Aorta (tissue), 5 donors: ENCODE results near the gene MAPK8IP2. TPM values are rescaled to one million over a fixed set of nuclear protein-coding genes. Genes with fewer than 3 reads are reported as not detected.
"Not testable (repeated sequence)": the region's sequence is repeated elsewhere in the genome, so short reads cannot be mapped to it uniquely, and the experiment has no call there.

ENCODE experiments used
- ATAC-seq: fragments of 200-7000 bp; cut with Tn5 transposase; one replicate; pipeline ENCODE4 v1.9.1; 2022; ENCODE audit warnings: moderate library complexity; ENCODE audit not compliant: low FRiP score
- DNase-seq, 2 donors: peaks; one replicate each; pipeline ENCODE4 v3.0.0-alpha.2; 2020
- H3K27ac ChIP-seq, 2 donors: one replicate each; pipeline ENCODE4 v1.5.1; 2013; ENCODE audit warnings: low read length in 2 of 2, mild to moderate bottlenecking in 2 of 2, moderate library complexity in 2 of 2, control low read depth in 1 of 2, inconsistent platforms in 1 of 2, low read depth in 1 of 2
- H3K27me3 ChIP-seq, 2 donors: one replicate each; pipeline ENCODE4 v1.6.1; 2013; ENCODE audit warnings: control low read depth in 1 of 2, low read length in 1 of 2, mild to moderate bottlenecking in 1 of 2, moderate library complexity in 1 of 2; ENCODE audit not compliant: insufficient read depth in 2 of 2, control insufficient read depth in 1 of 2
- H3K36me3 ChIP-seq, 2 donors: one replicate each; pipeline ENCODE4 v1.6.1; 2013; ENCODE audit warnings: control low read depth in 1 of 2, low read length in 1 of 2, mild to moderate bottlenecking in 1 of 2; ENCODE audit not compliant: insufficient read depth in 2 of 2, control insufficient read depth in 1 of 2
- H3K4me1 ChIP-seq, 2 donors: one replicate each; pipeline ENCODE4 v1.6.1; 2013; ENCODE audit warnings: low read length in 2 of 2, control low read depth in 1 of 2, mild to moderate bottlenecking in 1 of 2, moderate library complexity in 1 of 2; ENCODE audit not compliant: insufficient read depth in 2 of 2, control insufficient read depth in 1 of 2
- H3K4me3 ChIP-seq, 2 donors: one replicate each; pipeline ENCODE4 v1.5.1; 2013; ENCODE audit warnings: low read length in 2 of 2, control low read depth in 1 of 2, mild to moderate bottlenecking in 1 of 2
- H3K9me3 ChIP-seq: one replicate; pipeline ENCODE4 v1.6.1; 2013; ENCODE audit warnings: mild to moderate bottlenecking, low read length; ENCODE audit not compliant: control insufficient read depth
- WGBS, 2 donors: extraction: QIAGEN DNeasy Blood & Tissue Kit; methylation state at CpG; one replicate each; pipeline ENCODE4 v1.1.7; 2013; 5-methylcytosine and 5-hydroxymethylcytosine counted together
- intact Hi-C, 2 donors: fragments of 100-400 bp; cut with DNase I; formaldehyde crosslinking; loops; one replicate each; pipeline versions ENCODE4 v1.14.2 to v1.15.0; 2022
- polyA plus RNA-seq, 2 donors: library from polyadenylated mRNA; stranded (reverse); fragments of 200-250 nt; gene quantifications; one replicate each; pipeline ENCODE4 v1.2.3, GENCODE V29; 2013
- total RNA-seq, 2 donors: library from RNA; stranded (reverse); fragmentation: NEBNext Ultra II Directional; extraction: Animal tissue kit (Norgen Biotek cat#: 25700); gene quantifications; one replicate each; pipeline ENCODE4 v1.2.1, GENCODE V29; 2021
- donor health status: healthy with polysubstance abuse.
- donor health status: Bipolar disorder and iron deficiency.
- donor health status: DM: no; HTN: no; CAD: no.
- donor health status: DM: no; HTN: no; CAD: no.
- donor health status: DM: yes; HTN: yes; CAD: no.

The MAPK8IP2 gene
- total and polyA plus RNA-seq, 4 donors, result under 0.01 to 0.26 (median 0.20) TPM

DNA sequence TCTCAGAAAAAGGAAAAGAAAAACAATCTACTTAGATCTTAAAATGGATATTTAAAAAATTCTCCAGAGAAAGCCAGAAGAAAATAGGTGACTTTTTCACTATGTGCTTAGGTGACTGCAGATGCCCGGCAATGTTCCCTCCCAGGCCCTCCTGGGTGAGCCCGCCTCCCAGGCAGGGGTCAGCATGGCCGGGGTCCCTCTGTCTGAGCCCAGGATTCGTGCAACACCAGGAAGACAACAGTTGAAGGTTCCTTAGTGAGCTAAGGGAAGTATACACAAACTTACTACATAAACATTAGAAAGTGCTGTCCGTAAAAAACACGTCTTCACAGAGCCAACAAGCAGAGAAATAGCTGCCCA is 11.6 kb downstream of the MAPK8IP2 start:
- Histone ChIP-seq H3K4me3 (no peak overlapping the region), H3K36me3 (no peaks in the 10 kb centered on the region), H3K27me3 (no peaks in the 10 kb centered on the region), H3K4me1 (no peaks in the 10 kb centered on the region), H3K9me3 (no peaks in the 10 kb centered on the region), H3K27ac (no peak overlapping the region)
- 42 to 47% methylated on average over 6 of the region's 6 CpGs for WGBS, 2 donors
- intact Hi-C loops, result no loop called here
- DNase-seq, result no peak
- no peak for ATAC-seq

DNA sequence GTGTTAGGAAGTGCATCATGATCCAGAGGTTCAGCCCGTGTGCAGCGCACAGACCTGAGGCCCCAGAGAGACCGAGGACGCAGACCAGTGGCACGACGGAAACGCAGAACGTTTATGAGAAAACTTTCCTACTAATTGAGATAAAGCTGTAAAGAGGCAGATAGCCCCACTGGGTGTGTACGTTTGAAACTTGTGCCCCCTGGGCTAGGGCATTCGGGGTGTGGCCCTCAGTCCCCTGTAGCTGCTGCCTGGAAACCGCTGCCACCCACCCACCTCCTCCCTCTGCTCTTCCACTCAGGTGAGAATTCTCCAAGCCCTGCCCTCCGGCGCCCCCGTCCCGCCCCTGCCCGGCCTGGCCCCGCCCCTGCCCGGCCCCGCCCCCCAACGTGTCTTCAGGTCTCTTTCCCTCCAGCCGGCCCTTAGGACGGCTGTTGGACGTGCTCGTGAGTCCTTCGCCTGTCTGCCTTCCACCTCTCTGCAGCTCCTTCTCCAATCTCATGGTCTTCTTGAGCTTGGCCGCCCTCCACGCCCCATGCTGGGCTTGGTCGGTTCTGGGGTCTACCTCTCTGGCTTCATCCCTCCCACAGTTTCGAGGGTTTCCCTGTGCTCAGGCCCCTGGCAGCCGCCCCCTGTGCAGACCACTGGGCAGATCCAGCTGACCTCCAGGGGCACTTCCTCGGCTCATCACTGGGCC is 12.1 kb downstream of the MAPK8IP2 start:
- WGBS, 2 donors, result 31 to 35% methylated on average over 24 to 31 of the region's 31 CpGs
- H3K36me3 ChIP-seq, result no peaks in the 10 kb centered on the region
- no peaks in the 10 kb centered on the region for H3K4me1 ChIP-seq
- no peaks in the 10 kb centered on the region for H3K9me3 ChIP-seq
- DNase-seq (no peak), ATAC-seq (no peak)
- no peak overlapping the region for H3K27ac ChIP-seq
- no peak overlapping the region for H3K4me3 ChIP-seq
- no peaks in the 10 kb centered on the region for H3K27me3 ChIP-seq
- intact Hi-C loops, result no loop called here

DNA sequence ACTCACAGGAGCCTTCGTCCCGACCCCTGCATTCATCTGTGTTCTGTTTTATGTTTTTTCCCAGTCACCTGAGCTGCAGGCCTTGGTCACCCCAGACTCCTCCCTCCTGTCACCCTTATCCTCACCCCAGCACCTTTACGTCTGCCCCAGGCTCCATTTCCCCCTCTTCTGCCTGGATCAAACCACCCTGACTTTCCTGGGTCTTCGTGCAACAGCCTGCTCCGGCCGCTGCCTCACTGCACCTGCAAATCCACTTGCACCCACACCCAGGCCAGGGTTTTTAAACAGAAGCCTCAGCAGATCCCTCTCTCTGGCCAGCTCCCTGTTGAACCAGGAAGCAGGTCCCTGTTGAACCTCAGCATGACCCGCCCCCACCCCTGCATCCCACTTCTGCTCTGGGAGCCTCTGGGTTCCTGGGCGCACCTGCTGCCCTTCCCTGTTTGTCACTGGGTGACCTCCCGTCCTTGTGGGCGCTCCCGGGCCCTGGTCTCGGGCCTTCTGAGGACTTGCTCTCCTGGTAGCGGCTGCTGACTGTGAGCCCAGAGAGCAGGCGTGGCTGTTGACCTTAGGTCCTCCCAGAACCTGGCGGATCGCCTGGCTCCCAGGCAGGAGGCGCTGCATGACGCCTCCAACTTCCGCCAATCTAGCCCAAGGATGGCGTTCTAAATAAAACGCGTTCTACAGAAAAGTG is 12.8 kb downstream of the MAPK8IP2 start:
- no peak overlapping the region for H3K4me3 ChIP-seq
- 57 to 64% methylated on average over 22 of the region's 22 CpGs for WGBS, 2 donors
- H3K27me3 ChIP-seq, result no peaks in the 10 kb centered on the region
- ATAC-seq, result no peak
- H3K4me1 ChIP-seq, result no peaks in the 10 kb centered on the region
- H3K36me3 ChIP-seq, result no peaks in the 10 kb centered on the region
- H3K9me3 ChIP-seq, result no peaks in the 10 kb centered on the region
- intact Hi-C loops, result no loop called here
- DNase-seq, result no peak
- no peak overlapping the region for H3K27ac ChIP-seq

DNA sequence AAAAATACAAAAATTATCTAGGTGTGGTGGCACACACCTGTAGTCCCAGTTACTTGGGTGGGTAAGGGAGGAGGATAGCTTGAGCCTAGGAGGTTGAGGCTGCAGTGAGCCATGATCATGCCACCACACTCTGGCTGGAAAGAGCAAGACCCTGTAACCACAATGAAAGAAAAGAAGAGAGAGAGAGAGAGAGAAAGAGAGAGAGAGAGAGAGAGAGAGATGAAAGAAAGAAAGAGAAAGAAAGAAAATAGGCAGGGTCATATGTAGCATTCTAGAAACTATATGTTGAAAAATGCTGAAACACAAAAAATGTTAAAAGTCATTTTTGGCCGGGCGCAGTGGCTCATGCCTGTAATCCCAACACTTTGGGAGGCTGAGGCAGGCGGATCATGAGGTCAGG is 13.7 kb downstream of the MAPK8IP2 start:
- H3K27me3 ChIP-seq, H3K36me3 ChIP-seq, H3K4me1 ChIP-seq, DNase-seq, ATAC-seq, intact Hi-C loops, H3K9me3 ChIP-seq, H3K27ac ChIP-seq, H3K4me3 ChIP-seq: not testable (repeated sequence)
- 84 to 93% methylated on average over 2 to 3 of the region's 3 CpGs for WGBS, 2 donors

DNA sequence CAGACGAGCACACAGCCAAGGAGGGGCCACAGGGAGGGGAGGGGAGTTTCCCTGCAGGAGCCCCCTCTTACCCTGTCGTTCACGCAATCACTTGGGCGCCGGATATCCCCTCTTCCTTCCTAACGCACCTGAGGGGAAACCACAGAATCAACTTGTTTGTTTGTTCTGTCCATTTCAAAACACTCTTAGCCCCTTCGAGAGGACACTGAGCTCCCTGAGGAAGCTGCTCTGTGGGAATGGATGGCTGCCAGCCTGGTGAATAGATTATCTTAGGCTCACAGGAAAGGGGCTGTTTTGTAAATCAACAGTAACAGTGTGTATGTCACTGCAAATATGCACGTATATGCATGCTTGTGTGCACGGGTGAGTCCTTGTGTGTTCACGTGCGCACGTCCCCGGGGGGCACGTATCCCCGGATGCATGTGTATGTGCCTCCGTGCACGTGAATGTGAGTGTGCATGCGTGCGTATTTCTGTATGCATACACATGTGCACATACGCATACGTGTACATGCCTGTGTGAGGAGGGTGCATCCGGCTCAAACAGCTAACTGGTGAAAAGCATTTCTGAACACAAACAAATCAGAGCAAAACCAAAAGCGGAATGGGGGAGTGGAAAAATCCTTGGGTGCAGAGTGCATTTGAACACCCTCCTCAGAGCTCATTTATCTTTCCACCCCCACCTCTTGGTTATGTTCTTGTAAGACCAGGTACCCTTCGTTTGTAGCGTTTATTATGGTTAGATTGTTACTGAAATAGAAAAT is 20.2 kb downstream of the MAPK8IP2 start:
- no peaks in the 10 kb centered on the region for H3K27me3 ChIP-seq
- no peak overlapping the region for H3K27ac ChIP-seq
- DNase-seq, result no peak
- H3K4me1 ChIP-seq, result no peaks in the 10 kb centered on the region
- intact Hi-C loops, result no loop called here
- ATAC-seq, result no peak
- 18 to 23% methylated on average over 25 of the region's 25 CpGs for WGBS, 2 donors
- no peak overlapping the region for H3K4me3 ChIP-seq
- no peaks in the 10 kb centered on the region for H3K9me3 ChIP-seq
- H3K36me3 ChIP-seq, result no peaks in the 10 kb centered on the region

DNA sequence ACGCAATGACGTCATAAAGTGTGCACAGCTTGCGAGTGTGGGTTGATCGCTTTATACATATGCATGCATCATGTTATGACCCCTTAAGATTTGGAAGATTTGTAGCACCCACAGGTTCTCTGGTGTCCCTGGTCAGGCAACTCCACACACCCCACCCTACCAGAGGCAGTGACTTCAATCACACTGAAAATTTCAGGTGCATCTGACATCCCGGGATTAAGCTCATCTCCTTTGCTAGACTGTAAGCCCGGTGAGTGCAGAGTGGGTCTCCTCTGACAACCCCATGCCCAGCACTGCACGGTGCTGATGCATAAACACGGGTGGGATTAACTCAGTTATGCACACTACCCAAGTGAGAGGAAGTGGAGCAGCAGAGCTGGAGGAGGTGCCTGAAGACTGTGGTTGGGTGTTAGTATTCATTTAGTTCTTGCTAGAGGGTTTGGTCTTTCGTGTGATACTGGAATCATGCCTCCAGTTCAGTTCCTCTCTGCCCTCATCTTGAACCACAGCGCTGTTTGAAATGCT is 20.8 kb downstream of the MAPK8IP2 start:
- H3K27ac ChIP-seq, result no peak overlapping the region
- intact Hi-C loops, result no loop called here
- peak; percentile 10 for ATAC-seq
- H3K4me1 ChIP-seq, result no peaks in the 10 kb centered on the region
- no peaks in the 10 kb centered on the region for H3K27me3 ChIP-seq
- H3K36me3 ChIP-seq, result no peaks in the 10 kb centered on the region
- 37 to 43% methylated on average over 10 of the region's 10 CpGs for WGBS, 2 donors
- H3K9me3 ChIP-seq, result no peaks in the 10 kb centered on the region
- no peak overlapping the region for H3K4me3 ChIP-seq
- DNase-seq, result no peak

DNA sequence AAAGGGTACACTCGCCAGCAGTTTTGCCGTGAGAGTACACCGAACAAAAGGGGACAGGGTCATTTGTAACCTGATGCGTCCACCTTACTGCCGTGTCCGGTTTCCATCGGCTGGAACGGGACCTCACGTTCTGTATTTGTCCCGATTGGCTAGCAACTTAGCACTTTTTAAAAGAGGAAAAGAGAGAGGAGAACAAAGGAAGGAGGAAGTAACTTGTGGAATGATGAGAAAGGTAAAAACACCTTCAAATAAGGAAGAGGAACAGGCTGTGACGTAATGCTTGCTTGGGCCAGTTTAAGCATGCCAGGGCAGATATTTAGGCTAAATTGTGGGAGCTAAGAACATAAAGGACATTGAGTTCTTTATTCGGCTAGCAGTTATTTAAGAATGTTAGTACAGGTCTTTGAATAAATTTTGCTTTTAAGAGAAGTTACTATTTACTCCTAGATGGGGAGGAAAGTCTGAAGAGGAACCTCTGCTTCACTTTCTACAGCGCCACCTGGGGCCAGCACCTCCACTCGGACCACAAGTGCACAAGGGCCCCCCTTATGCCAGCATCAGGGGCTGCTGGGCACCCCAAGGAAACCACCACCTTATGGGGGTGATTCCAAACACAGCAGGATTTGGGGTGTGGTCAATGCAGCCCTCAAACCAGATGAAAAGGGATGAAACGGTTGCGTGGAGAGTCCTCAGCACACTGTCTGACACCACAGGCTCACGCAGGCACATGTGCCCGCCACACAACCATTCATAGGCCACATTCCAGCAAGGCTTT is 21.5 kb downstream of the MAPK8IP2 start:
- ATAC-seq (no peak), DNase-seq (peak in 1 of 2 donors; percentile 30)
- Histone ChIP-seq H3K27me3 (no peaks in the 10 kb centered on the region), H3K4me3 (no peak overlapping the region), H3K36me3 (no peaks in the 10 kb centered on the region), H3K4me1 (no peaks in the 10 kb centered on the region), H3K9me3 (no peaks in the 10 kb centered on the region), H3K27ac (no peak overlapping the region)
- intact Hi-C loops, result no loop called here
- 17 to 28% methylated on average over 18 of the region's 18 CpGs for WGBS, 2 donors

DNA sequence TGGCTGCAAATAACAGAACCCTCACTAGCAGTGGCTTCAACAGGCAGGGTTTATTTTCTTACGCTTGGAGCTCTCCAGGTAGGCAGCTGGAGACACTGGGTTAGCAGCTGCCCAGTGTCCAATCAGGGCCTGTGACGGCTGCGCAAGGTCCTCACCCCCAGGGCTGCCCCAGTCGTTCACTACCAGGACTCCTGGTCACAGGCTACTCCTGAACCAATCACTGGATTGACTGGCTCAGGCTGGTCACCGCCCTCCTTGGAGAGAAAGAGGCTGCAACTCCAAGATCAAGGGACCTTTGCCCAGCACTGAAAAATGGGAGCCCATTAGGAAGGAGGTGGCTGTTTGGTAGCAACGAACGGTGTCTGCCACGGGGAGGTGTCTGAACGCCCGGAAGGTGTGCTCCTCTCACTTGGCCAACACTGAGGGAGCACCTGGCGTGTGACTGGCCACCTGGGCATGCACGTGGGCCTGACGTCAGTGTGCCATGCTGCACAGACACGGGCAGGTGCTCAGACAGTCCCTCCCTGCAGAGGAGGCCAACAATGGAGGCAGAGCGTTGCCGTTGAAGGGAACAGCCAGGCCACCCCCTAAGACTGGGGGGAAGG is 22.2 kb downstream of the MAPK8IP2 start:
- peak in 1 of 2 donors; percentile 57 for DNase-seq
- 51 to 62% methylated on average over 16 of the region's 16 CpGs for WGBS, 2 donors
- Histone ChIP-seq H3K27ac (no peak overlapping the region), H3K4me1 (no peaks in the 10 kb centered on the region), H3K36me3 (no peaks in the 10 kb centered on the region), H3K27me3 (no peaks in the 10 kb centered on the region), H3K4me3 (no peak overlapping the region), H3K9me3 (no peaks in the 10 kb centered on the region)
- intact Hi-C loops, result no loop called here
- ATAC-seq, result no peak
